Stimulated activated CD4-positive, alpha-beta T cell treated with anti-CD3 and anti-CD28 coated beads, TNF-alpha, amount 100 ng/mL, for 24 hours (primary cell): ENCODE data around the gene SVOP.
"Not testable (repeated sequence)": the region's sequence is repeated elsewhere in the genome, so short reads cannot be mapped to it uniquely, and the experiment has no call there.

Experiments
- DNase-seq, 3 experiments: peaks; one replicate each; pipeline ENCODE4 v3.0.0-alpha.2; 2020; ENCODE audit warnings: low read depth in 3 of 3

Gene SVOP

GRCh38 chr12:109033239-109034196 lies 12.7 kb upstream of the SVOP start:
- DNase-seq, result no peak

- no peak for DNase-seq
Measured at GRCh38 chr12:109029411-109029810, 8.5 kb upstream of the SVOP start.

GRCh38 chr12:109028624-109029023 lies 7.8 kb upstream of the SVOP start:
- not testable (repeated sequence) for DNase-seq

GRCh38 chr12:109027767-109028166 lies 6.9 kb upstream of the SVOP start:
- DNase-seq, result no peak

GRCh38 chr12:109020146-109020795 lies 597 bp downstream of the SVOP start:
- no peak for DNase-seq

- DNase-seq, result no peak
Measured at GRCh38 chr12:109018296-109018695, 2.6 kb downstream of the SVOP start.

- no peak for DNase-seq
Measured at GRCh38 chr12:109016978-109017377, 3.9 kb downstream of the SVOP start.

- no peak for DNase-seq
Measured at GRCh38 chr12:109016016-109016415, 4.9 kb downstream of the SVOP start.

- no peak for DNase-seq
Measured at GRCh38 chr12:109014984-109015765, 5.7 kb downstream of the SVOP start.

GRCh38 chr12:109010259-109010658 lies 10.6 kb downstream of the SVOP start:
- no peak for DNase-seq

- DNase-seq, result no peak
Measured at GRCh38 chr12:109009766-109010165, 11.1 kb downstream of the SVOP start.

- no peak for DNase-seq
Measured at GRCh38 chr12:109004017-109004416, 16.9 kb downstream of the SVOP start.

- no peak for DNase-seq
Measured at GRCh38 chr12:108996320-108996719, 24.5 kb downstream of the SVOP start.

- DNase-seq, result no peak
Measured at GRCh38 chr12:108995370-108995992, 25.4 kb downstream of the SVOP start.

- DNase-seq, result not testable (repeated sequence)
Measured at GRCh38 chr12:108990103-108990502, 30.8 kb downstream of the SVOP start.

GRCh38 chr12:108989376-108989775 lies 31.5 kb downstream of the SVOP start:
- no peak for DNase-seq

- no peak for DNase-seq
Measured at GRCh38 chr12:108985750-108986149, 35.1 kb downstream of the SVOP start.

GRCh38 chr12:108983227-108983626 lies 37.6 kb downstream of the SVOP start:
- no peak for DNase-seq

GRCh38 chr12:108982621-108983219 lies 38.1 kb downstream of the SVOP start:
- DNase-seq, result no peak

GRCh38 chr12:108981835-108982234 lies 39.0 kb downstream of the SVOP start:
- no peak for DNase-seq
